WTC11 (cell line): Measurements from ENCODE around the gene OLFML2B. TPM values are rescaled to one million over a fixed set of nuclear protein-coding genes. Genes with fewer than 3 reads are reported as not detected.

Source experiments
- ATAC-seq: fragments of 200-7000 bp; cut with Tn5 transposase; 2 replicates; pipeline ENCODE4 v1.10.0; 2021; ENCODE audit warnings: mild to moderate bottlenecking, moderate library complexity
- CTCF ChIA-PET: fragments of 300-600 bp; sonication (Branson Sonifier 250); formaldehyde crosslinking; loops from one replicate; lab custom pipeline; 2021; ENCODE audit warnings: antibody characterized with exemption; lab: Charles Lee
- POLR2A ChIA-PET: fragments of 350-600 bp; sonication (Branson Sonifier 250); formaldehyde crosslinking; loops from one replicate; lab custom pipeline; 2021; ENCODE audit warnings: antibody characterized with exemption; lab: Charles Lee
- DNase-seq: peaks from one replicate; pipeline ENCODE4 v3.0.0; 2021; ENCODE audit warnings: low spot score
- H3K27ac Mint-ChIP-seq: 2 replicates; pipeline ENCODE4 v1.8.0; 2021; ENCODE audit warnings: mixed read lengths
- H3K27me3 Mint-ChIP-seq: 2 replicates; pipeline ENCODE4 v1.8.0; 2021; ENCODE audit warnings: low read depth, mild to moderate bottlenecking, moderate library complexity, mixed read lengths
- H3K36me3 Mint-ChIP-seq: 2 replicates; pipeline ENCODE4 v1.8.0; 2021; ENCODE audit warnings: mixed read lengths
- H3K4me1 Mint-ChIP-seq: 2 replicates; pipeline ENCODE4 v1.8.0; 2022; ENCODE audit warnings: mixed read lengths
- H3K4me3 Mint-ChIP-seq: 2 replicates; pipeline ENCODE4 v1.8.0; 2021; ENCODE audit warnings: mild to moderate bottlenecking, moderate library complexity, mixed read lengths
- H3K9me3 Mint-ChIP-seq: 2 replicates; pipeline ENCODE4 v1.8.0; 2021; ENCODE audit warnings: mixed read lengths
- ATF1 ChIP-seq: sonication (generic); formaldehyde crosslinking; IDR thresholded peaks from 2 replicates; pipeline ENCODE4 v1.8.1; 2023; ENCODE audit warnings: mild to moderate bottlenecking, moderate library complexity, missing genetic modification reagents
- GTF2I ChIP-seq: fragments of 250-450 bp; sonication (Bioruptor Pico); conservative IDR thresholded peaks from 2 replicates; pipeline ENCODE4 v1.4.0; 2021; ENCODE audit warnings: mild to moderate bottlenecking
- JAZF1 ChIP-seq: fragments of 250-450 bp; sonication (Bioruptor Pico); IDR thresholded peaks from 2 replicates; pipeline ENCODE4 v1.9.0; 2021; ENCODE audit warnings: moderate library complexity, mild to moderate bottlenecking, inconsistent platforms
- KAT7 ChIP-seq: sonication (generic); formaldehyde crosslinking; IDR thresholded peaks from 2 replicates; pipeline ENCODE4 v1.8.1; 2023; ENCODE audit warnings: missing genetic modification reagents, mild to moderate bottlenecking, borderline replicate concordance
- MXD4 ChIP-seq: fragments of 250-450 bp; sonication (Bioruptor Pico); IDR thresholded peaks from 2 replicates; pipeline ENCODE4 v1.8.0; 2021; ENCODE audit warnings: mild to moderate bottlenecking, moderate library complexity, borderline replicate concordance
- NFATC4 ChIP-seq: fragments of 250-450 bp; sonication (Bioruptor Pico); IDR thresholded peaks from 2 replicates; pipeline ENCODE4 v1.9.0; 2021; ENCODE audit warnings: mild to moderate bottlenecking
- RELA ChIP-seq: sonication (generic); formaldehyde crosslinking; IDR thresholded peaks from 2 replicates; pipeline ENCODE4 v1.8.1; 2022; ENCODE audit warnings: missing genetic modification reagents, mild to moderate bottlenecking, borderline replicate concordance
- SMAD3 ChIP-seq: sonication (generic); formaldehyde crosslinking; IDR thresholded peaks from 2 replicates; pipeline ENCODE4 v1.8.0; 2022; ENCODE audit warnings: missing genetic modification reagents, mild to moderate bottlenecking, borderline replicate concordance
- SP1 ChIP-seq: sonication (generic); formaldehyde crosslinking; conservative IDR thresholded peaks from 2 replicates; pipeline ENCODE4 v1.8.1; 2022; ENCODE audit warnings: missing genetic modification reagents
- TP53 ChIP-seq: sonication (generic); formaldehyde crosslinking; IDR thresholded peaks from 2 replicates; pipeline ENCODE4 v1.8.1; 2023; ENCODE audit warnings: mild to moderate bottlenecking, missing genetic modification reagents
- ZBTB21 ChIP-seq: sonication (generic); formaldehyde crosslinking; IDR thresholded peaks from 2 replicates; pipeline ENCODE4 v1.8.1; 2023; ENCODE audit warnings: mild to moderate bottlenecking, missing genetic modification reagents, borderline replicate concordance
- ZNF263 ChIP-seq: sonication (generic); formaldehyde crosslinking; IDR thresholded peaks from 2 replicates; pipeline ENCODE4 v1.8.1; 2022; ENCODE audit warnings: low read depth, mild to moderate bottlenecking, moderate library complexity, missing genetic modification reagents
- ZNF416 ChIP-seq: fragments of 250-450 bp; sonication (Bioruptor Pico); IDR thresholded peaks from 2 replicates; pipeline ENCODE4 v1.9.0; 2021; ENCODE audit warnings: mild to moderate bottlenecking, inconsistent platforms
- total RNA-seq: library from RNA; stranded (reverse); gene quantifications from 3 replicates; pipeline ENCODE4 v1.2.3, GENCODE V29; 2021
- TF ChIP-seq, protein P1 (sequence below): sonication (generic); formaldehyde crosslinking; IDR thresholded peaks from 2 replicates; pipeline ENCODE4 v1.8.1; 2022; ENCODE audit warnings: low read depth, mild to moderate bottlenecking, moderate library complexity, missing genetic modification reagents, borderline replicate concordance
- TF ChIP-seq, protein P2 (sequence below): sonication (generic); formaldehyde crosslinking; conservative IDR thresholded peaks from 2 replicates; pipeline ENCODE4 v1.8.1; 2022; ENCODE audit warnings: mild to moderate bottlenecking, missing genetic modification reagents
- TF ChIP-seq, protein P3 (sequence below): sonication (generic); formaldehyde crosslinking; IDR thresholded peaks from 2 replicates; pipeline ENCODE4 v1.8.1; 2023; ENCODE audit warnings: mild to moderate bottlenecking, missing genetic modification reagents
- TF ChIP-seq, protein P4 (sequence below): sonication (generic); formaldehyde crosslinking; IDR thresholded peaks from 2 replicates; pipeline ENCODE4 v1.8.1; 2022; ENCODE audit warnings: mild to moderate bottlenecking, missing genetic modification reagents, moderate library complexity, borderline replicate concordance
- TF ChIP-seq, protein P5 (sequence below): sonication (generic); formaldehyde crosslinking; IDR thresholded peaks from 2 replicates; pipeline ENCODE4 v1.8.1; 2023; ENCODE audit warnings: mild to moderate bottlenecking, missing genetic modification reagents, moderate library complexity
- TF ChIP-seq, protein P6 (sequence below): sonication (generic); formaldehyde crosslinking; IDR thresholded peaks from 2 replicates; pipeline ENCODE4 v1.8.0; 2023; ENCODE audit warnings: missing genetic modification reagents, mild to moderate bottlenecking, borderline replicate concordance

The OLFML2B gene
- total RNA-seq, 1 experiment from 2014 or later: 4.9 TPM

DNA sequence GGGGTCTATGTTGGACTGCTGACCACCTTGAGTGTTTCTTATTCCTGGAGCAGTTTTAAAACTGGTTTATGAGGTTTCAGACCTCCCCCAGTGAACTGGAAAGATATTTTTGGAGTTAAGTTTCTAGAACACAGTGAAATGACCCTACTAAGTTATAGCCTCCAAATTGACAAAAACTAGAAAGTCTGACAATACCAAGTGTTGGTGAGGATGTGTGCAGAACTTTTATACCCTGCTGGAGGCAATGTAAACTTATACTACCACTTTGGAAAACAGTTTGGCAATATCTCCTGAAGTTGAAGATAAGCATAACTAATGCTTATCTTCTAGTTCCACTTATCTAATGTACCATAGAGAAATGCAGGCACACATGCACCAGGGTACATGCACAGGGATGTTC lies 10.4 kb downstream of the OLFML2B start (continued):
- TF ChIP-seq, protein P1, sequence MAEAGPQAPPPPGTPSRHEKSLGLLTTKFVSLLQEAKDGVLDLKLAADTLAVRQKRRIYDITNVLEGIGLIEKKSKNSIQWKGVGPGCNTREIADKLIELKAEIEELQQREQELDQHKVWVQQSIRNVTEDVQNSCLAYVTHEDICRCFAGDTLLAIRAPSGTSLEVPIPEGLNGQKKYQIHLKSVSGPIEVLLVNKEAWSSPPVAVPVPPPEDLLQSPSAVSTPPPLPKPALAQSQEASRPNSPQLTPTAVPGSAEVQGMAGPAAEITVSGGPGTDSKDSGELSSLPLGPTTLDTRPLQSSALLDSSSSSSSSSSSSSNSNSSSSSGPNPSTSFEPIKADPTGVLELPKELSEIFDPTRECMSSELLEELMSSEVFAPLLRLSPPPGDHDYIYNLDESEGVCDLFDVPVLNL (CRISPR knock-in tag): no peak

DNA sequence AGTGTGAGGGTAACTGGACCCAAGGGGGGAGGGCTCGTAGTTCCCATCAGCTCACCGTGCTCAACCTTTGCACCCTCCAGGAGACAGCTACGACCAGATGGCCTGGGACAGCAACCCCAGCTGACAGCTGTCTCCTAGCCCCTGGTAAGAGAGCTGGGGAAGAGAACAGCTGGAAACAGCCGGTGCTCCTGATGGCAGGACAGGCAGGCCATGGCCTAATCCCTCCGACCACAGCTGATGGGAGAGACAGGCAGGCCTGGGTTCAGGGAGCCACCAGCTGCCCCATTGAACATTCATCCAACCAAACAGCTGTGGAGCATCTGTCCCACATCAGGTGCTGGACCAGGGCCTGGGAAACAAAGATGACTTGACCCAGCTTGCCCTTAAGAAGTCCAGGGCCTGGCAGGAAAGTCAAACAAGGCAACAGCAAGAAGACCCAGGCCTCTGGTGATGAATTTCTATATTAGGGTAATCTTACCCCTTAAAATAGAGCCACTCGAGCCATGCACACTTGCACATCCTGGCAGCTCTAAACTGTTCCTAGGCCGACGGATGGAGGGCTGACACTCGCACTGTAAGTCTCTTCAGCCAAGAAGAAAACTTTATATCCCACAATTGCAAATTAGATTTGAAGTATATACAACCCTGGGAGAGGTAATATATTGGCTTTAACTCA lies 12.2 kb downstream of the OLFML2B start:
- Mint-ChIP-seq H3K4me1 (peaks cover 40% of the 10 kb centered on the region), H3K27ac (no peak overlapping the region), H3K36me3 (peaks cover 8% of the 10 kb centered on the region), H3K4me3 (no peak overlapping the region), H3K9me3 (peaks cover 11% of the 10 kb centered on the region), H3K27me3 (no peaks in the 10 kb centered on the region)
- ATAC-seq (no peak), DNase-seq (no peak)
- TF ChIP-seq MXD4 (CRISPR knock-in tag): no peak
- TF ChIP-seq GTF2I: no peak
- TF ChIP-seq, all 79 proteins: peak for 0
- ChIA-PET CTCF (interaction anchor here (0.8 to 0.9 kb wide), 2 partner anchors 26 to 219 kb away, joined by 3 to 4 read pairs; no protein-coding TSS in a partner anchor), POLR2A (no interaction called here)

DNA sequence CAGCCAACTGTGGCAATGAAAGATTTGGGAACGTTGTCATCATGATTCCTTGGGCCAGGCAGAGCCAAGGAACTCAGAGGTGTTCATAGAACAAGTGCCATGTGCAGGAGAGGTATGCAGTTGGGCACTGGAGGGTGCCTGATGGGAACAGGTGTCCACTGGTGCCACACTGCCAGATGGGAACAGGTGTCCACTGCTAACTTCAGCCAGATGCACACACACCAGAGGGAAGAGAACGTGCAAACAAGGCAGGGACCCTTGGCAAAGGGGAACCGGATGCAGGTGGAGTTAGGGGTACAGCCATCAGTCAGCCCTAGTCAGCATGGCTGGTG lies 13.5 kb downstream of the OLFML2B start:
- POLR2A ChIA-PET: no interaction called here

More for the DNA sequence above, 13.5 kb downstream of the OLFML2B start:
- CTCF ChIA-PET: no interaction called here
- no peak overlapping the region for H3K27ac Mint-ChIP-seq
- H3K4me3 Mint-ChIP-seq: no peak overlapping the region
- H3K4me1 Mint-ChIP-seq: peaks cover 35% of the 10 kb centered on the region
- TF ChIP-seq SMAD3 (CRISPR knock-in tag) (no peak), TP53 (CRISPR knock-in tag) (no peak), ATF1 (no peak), NFATC4 (CRISPR knock-in tag) (no peak), ZBTB21 (CRISPR knock-in tag) (no peak), ZNF263 (no peak), RELA (no peak), SP1 (CRISPR knock-in tag) (no peak), JAZF1 (CRISPR knock-in tag) (no peak), KAT7 (CRISPR knock-in tag) (no peak), ZNF416 (no peak)
- TF ChIP-seq, protein P2, sequence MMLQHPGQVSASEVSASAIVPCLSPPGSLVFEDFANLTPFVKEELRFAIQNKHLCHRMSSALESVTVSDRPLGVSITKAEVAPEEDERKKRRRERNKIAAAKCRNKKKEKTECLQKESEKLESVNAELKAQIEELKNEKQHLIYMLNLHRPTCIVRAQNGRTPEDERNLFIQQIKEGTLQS (CRISPR knock-in tag): no peak
- TF ChIP-seq, protein P1 (CRISPR knock-in tag): no peak
- TF ChIP-seq, protein P3, sequence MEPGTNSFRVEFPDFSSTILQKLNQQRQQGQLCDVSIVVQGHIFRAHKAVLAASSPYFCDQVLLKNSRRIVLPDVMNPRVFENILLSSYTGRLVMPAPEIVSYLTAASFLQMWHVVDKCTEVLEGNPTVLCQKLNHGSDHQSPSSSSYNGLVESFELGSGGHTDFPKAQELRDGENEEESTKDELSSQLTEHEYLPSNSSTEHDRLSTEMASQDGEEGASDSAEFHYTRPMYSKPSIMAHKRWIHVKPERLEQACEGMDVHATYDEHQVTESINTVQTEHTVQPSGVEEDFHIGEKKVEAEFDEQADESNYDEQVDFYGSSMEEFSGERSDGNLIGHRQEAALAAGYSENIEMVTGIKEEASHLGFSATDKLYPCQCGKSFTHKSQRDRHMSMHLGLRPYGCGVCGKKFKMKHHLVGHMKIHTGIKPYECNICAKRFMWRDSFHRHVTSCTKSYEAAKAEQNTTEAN (CRISPR knock-in tag): no peak
- TF ChIP-seq, protein P4, sequence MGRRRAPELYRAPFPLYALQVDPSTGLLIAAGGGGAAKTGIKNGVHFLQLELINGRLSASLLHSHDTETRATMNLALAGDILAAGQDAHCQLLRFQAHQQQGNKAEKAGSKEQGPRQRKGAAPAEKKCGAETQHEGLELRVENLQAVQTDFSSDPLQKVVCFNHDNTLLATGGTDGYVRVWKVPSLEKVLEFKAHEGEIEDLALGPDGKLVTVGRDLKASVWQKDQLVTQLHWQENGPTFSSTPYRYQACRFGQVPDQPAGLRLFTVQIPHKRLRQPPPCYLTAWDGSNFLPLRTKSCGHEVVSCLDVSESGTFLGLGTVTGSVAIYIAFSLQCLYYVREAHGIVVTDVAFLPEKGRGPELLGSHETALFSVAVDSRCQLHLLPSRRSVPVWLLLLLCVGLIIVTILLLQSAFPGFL: no peak
- TF ChIP-seq, protein P5, sequence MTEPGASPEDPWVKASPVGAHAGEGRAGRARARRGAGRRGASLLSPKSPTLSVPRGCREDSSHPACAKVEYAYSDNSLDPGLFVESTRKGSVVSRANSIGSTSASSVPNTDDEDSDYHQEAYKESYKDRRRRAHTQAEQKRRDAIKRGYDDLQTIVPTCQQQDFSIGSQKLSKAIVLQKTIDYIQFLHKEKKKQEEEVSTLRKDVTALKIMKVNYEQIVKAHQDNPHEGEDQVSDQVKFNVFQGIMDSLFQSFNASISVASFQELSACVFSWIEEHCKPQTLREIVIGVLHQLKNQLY: no peak
- TF ChIP-seq, protein P6, sequence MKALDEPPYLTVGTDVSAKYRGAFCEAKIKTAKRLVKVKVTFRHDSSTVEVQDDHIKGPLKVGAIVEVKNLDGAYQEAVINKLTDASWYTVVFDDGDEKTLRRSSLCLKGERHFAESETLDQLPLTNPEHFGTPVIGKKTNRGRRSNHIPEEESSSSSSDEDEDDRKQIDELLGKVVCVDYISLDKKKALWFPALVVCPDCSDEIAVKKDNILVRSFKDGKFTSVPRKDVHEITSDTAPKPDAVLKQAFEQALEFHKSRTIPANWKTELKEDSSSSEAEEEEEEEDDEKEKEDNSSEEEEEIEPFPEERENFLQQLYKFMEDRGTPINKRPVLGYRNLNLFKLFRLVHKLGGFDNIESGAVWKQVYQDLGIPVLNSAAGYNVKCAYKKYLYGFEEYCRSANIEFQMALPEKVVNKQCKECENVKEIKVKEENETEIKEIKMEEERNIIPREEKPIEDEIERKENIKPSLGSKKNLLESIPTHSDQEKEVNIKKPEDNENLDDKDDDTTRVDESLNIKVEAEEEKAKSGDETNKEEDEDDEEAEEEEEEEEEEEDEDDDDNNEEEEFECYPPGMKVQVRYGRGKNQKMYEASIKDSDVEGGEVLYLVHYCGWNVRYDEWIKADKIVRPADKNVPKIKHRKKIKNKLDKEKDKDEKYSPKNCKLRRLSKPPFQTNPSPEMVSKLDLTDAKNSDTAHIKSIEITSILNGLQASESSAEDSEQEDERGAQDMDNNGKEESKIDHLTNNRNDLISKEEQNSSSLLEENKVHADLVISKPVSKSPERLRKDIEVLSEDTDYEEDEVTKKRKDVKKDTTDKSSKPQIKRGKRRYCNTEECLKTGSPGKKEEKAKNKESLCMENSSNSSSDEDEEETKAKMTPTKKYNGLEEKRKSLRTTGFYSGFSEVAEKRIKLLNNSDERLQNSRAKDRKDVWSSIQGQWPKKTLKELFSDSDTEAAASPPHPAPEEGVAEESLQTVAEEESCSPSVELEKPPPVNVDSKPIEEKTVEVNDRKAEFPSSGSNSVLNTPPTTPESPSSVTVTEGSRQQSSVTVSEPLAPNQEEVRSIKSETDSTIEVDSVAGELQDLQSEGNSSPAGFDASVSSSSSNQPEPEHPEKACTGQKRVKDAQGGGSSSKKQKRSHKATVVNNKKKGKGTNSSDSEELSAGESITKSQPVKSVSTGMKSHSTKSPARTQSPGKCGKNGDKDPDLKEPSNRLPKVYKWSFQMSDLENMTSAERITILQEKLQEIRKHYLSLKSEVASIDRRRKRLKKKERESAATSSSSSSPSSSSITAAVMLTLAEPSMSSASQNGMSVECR: no peak
- DNase-seq (no peak), ATAC-seq (no peak)
- H3K9me3 Mint-ChIP-seq: peaks cover 11% of the 10 kb centered on the region
- H3K27me3 Mint-ChIP-seq: no peaks in the 10 kb centered on the region
- H3K36me3 Mint-ChIP-seq: peaks cover 8% of the 10 kb centered on the region
